Stimulated activated CD4-positive, alpha-beta T cell treated with anti-CD3 and anti-CD28 coated beads, Interleukin-1b, Interleukin-23, amount 100 ng/mL, for 4 hours (primary cell): ENCODE data around the gene NEURL4.
"Not testable (repeated sequence)": the region's sequence is repeated elsewhere in the genome, so short reads cannot be mapped to it uniquely, and the experiment has no call there.

Experiments
- DNase-seq, 2 donors: peaks; one replicate each; pipeline ENCODE4 v3.0.0-alpha.2; 2020; ENCODE audit warnings: low read depth in 2 of 2

The NEURL4 gene

DNA sequence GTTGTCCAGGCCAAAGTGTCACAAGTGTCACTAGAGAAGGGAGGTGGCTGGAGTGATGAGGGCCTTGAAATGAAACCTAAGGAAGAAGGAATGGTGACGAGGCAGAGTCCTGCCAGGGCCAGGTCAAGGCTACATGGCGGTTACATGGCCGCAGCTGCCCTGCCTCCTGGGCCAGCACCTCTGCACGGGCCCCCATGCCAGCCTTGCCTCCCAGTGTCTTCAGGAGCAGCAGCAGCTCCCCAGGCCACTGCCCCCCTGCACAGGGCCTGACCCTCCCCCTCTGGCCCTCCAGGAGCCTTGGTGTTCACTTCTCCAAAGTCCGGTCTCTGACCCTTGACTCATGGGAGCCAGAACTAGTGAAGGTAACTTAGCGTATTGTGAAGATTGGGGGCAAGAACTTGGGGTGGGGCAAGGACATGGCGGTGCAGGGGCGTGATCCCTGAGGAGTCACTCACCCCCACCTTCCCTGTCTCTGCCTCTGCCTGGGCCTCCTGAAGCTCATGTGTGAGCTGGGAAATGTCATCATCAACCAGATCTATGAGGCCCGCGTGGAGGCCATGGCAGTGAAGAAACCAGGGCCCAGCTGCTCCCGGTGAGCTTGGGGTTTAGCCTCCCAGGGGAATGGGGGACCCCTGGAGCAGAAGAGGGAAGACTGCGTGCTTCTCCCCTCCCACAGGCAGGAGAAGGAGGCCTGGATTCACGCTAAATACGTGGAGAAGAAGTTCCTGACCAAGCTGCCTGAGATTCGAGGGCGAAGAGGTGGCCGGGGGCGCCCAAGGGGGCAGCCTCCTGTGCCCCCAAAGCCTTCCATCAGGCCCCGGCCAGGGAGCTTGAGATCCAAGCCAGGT, 18.7 kb upstream of the NEURL4 start:
- DNase-seq: no peak

DNA sequence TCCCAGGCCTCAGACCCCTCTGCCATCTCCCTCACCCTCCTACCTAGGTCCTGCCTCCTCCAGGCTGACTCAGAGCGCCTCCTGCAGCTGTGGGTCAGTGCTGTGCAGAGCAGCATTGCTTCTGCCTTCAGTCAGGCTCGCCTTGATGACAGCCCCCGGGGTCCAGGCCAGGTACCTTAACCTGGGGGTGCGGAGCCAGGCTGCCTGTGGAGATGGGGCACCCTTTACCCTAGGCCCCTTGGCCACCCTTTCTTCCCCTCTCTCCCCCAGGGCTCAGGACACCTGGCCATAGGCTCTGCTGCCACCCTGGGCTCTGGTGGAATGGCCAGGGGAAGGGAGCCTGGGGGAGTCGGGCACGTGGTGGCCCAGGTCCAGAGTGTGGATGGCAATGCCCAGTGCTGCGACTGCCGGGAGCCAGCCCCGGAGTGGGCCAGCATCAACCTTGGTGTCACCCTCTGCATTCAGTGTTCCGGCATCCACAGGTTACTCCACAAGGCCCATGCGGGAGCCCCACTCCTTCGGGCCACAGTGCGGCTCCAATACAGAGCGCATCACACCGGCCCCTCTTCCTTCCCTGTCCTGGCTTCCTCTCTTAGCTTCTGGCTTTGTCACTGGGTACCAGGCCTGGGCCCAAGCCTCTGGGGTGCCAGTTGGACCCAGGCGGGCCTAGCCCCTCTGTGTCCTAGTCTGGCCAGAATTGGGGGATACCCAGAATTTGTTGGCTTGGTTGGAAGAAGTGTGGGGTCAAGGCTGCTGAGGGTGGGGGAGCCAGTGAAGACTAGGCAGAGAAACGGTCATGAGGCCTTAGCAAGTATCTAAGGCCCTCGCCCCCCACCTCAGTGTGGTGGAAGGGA, 17.9 kb upstream of the NEURL4 start:
- DNase-seq: no peak

DNA sequence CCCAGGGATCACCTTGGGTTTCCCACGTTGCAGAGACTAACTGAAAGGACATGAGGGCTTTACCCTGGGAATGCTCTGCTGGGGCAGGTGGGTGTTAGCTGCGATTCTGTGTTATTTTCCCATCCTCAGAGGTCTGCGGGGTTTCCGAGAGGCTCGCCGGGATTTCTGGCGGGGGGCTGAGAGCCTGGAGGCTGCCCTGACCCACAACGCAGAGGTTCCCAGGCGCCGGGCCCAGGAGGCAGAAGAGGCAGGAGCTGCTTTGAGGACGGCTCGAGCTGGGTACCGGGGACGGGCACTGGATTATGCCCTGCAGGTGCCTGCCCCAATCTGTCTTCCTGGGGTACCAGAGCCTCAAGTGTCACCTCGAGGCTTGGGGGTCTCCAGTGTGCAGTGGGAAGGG, 14.1 kb upstream of the NEURL4 start:
- no peak for DNase-seq

DNA sequence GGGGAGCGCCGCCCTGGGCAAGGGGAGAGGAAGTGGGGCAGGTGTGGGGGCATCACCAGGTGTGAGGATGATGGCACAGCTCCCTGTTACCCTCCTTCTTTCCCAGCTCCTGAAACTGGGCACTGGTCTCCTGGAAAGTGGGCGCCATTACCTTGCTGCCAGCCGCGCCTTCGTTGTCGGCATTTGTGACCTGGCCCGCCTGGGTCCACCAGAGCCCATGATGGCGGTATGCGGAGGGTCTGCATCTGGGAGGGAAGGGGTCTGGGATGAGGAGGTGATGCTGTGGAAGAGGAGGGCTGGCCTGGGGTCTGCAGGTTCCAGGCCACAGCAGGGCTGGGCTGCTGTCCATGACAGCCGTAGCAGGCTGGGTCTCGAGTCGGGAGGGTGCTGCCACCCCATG, 12.7 kb upstream of the NEURL4 start:
- DNase-seq: no peak

DNA sequence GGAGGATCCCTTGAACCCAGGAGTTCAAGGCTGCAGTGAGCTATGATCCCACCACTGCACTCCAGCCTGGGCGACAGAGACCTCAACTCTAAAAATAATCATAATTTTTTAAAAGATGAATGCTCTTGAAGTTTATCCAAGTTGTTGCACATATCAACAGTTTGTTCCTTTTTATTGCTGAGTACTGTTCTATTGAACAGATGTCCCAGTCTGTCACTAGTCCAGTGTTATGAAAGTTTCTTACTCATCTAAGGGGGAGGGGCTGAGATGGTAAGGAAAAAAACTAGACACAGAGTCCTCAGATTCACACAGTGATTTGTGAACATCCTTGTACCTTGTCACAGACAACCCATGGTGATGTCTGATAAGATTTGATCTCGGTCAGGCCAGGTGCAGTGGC, 11.0 kb upstream of the NEURL4 start:
- DNase-seq: no peak

DNA sequence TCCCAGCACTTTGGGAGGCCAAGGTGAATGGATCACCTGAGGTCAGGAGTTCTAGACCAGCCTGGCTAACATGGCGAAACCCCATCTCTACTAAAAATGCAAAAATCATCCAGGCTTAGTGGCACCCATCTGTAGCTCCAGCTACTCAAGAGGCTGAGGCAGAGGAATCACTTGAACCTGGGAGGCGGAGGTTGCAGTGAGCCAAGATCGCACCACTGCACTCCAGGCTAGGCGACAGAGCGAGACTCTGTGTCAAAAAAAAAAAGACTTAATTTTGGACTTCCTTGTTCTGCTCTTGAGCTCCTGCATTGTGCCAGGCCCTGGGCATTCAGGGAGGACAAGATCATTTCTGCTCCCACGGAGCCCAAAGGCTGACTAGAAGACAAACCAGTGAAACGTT, 8.5 kb upstream of the NEURL4 start:
- not testable (repeated sequence) for DNase-seq

DNA sequence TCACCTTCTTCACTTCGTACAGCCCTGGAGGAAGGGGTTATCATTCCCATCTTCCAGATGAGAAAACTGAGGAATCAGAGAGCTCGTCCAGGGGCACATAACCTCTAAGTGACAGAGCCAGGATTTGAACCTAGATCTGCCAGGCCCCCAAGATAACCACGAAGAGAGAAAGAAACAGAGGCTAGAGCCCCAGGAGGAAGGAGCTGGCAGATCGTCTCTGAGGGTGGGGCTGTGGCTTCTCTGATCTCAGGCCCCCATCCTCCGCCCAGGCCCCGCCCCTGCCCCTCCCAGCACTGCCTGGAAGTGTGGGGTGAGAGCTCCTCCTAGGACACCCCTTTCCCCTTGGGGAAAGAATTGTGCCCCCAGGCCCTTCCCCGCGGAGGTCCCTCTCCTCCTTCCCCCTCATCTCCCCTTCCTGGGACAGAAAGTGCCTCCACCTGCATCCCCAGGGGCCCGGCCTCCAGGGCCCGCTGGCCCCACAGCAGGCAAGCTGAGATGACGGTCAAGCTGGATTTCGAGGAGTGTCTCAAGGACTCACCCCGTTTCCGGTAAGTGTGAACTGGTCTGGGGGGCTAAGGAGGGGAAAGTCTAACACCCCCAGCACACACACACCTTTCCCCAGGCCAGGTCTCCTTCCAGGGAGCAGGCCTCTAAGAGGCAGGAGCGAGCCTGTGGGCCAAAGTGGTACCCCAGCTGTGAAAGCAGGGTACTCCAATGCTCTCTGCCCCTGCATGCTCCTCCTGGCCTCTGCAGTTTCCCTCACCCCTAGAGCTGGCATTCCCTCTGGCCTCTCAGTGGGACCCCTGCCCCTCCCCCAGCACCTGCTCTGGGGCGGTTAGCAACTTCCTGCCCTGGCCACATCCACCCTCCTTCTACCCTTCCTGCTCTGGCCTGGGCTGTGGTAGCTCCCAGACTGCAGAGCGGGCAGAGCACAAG, 7.4 kb upstream of the NEURL4 start, which contains the start of gene ACAP1:
ACAP1 (plus strand) TSS at position 290 of the 936 bp plus-strand sequence; CDS start at position 496, 206 bp downstream.
- DNase-seq: peak; percentile 79 to 80

DNA sequence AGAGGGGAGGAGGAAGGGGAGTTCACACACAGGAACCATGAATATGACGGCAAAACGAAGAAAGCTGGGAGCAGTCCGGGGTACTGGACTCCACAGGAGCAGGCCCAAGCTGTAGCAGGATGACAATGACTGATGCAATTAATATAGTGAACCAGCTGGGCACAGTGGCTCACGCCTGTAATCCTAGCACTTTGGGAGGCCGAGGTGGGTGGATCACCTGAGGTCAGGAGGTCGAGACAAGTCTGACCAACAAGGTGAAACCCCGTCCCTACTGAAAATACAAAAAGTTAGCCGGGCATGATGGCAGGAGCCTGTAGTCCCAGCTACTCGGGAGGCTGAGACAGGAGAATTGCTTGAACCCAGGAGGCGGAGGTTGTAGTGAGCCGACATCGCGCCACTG, 6.6 kb upstream of the NEURL4 start:
- DNase-seq: not testable (repeated sequence)

DNA sequence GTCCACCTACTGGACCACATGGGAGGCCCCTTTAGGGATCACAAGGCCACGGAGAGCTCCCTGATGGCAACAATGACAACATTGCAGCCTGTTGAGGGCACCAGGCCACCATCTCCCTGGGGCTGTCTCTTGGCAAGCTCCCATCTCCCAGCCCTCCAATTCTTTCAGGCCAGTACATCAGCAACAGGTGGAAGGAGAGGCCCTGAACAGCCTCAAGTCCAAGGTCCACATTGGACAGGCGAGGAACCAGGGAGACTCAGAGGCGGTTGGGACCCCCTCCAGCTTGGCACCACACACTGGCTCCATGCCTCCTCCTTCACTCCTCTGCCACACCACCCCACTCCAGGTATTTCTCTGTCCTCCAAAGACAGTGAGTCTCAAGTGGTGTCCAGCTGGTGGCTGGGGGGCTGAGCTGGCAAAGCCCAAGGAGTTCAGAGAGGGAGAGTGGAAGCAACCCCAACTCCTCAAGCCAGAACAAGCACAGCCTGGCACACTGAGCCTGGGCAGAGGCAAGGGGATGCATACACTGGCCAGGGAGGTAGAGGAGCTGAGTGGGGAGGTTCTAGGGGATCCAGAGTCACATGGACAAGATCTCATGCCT, 5.9 kb upstream of the NEURL4 start:
- DNase-seq: no peak

DNA sequence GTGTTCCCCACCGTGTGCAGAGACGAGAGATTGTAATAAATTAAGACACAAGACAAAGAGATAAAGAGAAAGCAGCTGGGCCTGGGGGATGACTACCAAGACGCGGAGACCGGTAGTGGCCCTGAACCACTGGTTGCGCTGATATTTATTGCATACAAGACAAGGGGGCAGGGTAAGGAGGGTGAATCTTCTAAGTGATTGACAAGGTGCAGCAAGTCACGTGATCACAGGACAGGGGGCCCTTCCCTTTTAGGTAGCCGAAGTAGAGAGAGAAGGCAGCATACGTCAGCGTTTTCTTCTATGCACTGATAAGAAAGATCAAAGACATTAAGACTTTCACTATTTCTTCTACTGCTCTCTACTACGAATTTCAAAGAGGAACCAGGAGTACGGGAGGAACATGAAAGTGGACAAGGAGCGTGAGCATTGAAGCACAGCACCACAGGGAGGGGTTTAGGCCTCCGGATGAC, 3.5 kb upstream of the NEURL4 start:
- not testable (repeated sequence) for DNase-seq

DNA sequence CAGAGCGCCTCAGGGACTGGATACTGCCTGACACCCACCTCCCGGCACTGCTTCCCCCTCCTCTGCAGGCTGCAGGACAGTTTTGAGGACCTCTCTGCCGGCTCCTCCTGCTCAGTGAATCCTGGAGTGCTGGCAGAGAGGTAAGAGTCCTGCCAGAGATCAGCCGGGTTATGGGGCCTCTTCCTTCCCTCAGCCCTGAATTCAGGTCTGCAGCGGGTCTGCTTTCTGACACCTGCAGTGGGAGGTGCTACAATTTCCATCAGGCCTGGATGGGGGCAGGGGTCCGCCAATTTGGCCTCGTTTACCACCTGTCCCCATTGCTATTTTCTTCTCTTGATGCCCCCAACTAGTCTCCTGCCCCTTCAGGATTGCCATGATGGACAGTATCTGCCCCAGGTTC, 3.0 kb upstream of the NEURL4 start:
- no peak for DNase-seq

DNA sequence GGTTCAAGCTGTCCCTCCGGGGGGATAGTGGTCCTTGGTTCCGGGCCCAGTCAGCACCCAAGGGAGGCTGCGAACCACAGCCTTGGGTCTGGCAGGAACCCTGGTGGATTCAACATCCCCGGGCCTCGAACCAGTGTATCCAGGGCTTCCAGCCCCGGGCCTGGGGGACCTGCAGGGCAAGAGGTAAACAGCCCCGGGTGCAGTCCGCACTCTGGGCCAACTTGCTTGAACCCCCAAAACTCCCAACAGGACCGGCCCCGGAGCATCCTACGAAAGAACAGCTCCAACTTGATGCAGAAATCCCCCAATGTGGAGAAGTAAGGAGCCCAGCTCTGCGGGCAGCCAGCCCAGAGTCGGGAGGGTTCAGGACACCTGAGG, 1.5 kb upstream of the NEURL4 start:
- DNase-seq: no peak

DNA sequence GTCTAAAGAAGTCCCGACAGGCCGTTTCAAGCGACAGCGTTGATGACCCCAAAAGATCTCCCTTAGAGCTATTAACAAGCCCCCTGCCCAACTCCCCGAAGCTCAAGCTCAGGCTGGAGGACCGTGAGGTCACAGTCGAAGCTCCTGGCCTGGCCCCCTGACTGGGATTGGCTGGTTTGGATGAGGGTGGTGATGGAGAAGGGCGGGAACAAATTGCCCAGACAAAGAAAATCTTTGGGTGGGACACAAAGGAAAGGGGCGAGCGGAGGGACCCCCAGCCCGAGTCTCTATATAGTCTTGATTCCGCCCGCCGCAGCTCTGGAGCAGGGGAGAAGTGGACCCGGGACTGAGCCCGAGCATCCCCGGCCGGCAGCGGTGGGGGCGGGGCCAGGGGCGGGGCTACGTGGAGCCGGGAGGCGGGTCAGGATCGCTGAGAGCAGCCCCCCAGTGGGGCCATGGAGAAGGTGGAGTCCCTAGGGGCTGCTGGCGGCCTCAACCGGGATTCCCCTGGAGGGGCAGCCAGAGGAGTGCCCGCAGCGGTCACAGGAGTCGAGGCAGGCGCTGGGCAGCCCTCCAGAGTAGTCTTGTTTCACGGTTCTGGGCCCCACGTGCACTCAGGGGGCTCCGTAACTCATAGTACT, 982 bp upstream of the NEURL4 start:
- peak; percentile 58 to 79 for DNase-seq

DNA sequence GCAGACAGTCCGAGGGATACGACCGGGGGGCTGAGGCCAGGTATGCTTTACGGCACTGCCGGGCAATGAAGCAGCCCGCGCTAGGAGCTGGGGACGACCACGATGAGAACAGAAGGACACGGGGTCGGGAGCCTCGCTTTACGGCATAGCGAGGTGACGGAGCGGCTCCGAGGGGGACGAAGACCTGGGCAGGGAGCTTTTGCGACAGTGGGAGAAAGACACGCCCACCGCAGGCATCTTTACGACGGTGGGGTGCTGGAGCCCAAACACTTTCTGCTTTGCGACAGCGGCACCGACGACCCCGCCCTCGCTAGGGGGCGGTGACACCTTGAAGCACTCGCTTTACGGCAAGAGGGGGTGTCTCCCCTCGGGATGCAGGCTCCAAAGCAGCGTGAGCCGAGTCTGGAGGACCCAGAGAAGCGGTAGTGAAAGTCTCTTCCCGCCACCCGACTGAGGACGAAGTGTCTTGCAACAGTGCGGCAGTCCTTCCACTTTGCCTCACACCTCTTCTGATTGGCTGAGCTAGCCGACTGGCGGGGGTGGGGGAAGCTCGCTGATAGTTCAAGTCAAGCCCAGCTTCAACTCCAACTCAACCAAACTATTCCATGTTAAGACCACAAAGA, 350 bp upstream of the NEURL4 start:
- DNase-seq: peak; percentile 90 to 91

DNA sequence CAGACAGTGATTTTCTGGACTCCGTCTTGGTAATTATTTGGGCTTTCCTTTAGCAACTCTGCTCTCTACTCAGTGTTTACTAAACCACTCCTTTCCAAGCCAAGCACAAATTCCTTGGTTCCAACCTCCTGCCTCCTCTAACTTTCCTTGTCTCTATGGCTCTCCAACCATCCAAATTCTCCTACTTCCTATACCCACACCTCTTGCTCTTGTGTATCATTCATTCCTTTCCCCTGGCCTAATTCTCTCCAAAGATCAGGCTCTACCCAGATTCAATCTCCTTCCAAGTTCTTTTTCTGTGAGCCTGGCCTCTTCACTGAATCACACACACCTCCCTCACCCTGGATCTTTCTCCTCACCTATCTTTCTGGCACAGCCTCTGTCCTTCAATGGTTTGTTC, 1.1 kb downstream of the NEURL4 start:
- DNase-seq: no peak

DNA sequence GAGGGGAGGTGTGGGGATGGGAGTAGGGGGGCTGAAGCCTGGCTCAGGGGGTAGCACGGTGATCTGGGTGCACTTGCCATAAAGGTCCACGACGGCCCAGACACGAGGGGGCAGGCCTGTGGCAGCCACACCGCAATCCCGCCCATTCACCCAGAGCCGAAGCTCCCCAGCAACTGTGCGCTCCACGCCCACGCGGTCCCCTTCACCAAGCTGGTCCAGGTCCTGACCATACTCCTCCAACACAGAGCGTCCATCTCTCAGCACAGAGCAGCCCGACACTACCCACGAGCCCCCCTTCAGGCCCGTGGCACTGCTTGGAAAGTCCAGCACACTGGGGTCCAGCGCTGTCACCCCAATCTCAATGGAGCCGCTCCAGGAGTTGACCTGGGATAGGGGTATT, 1.6 kb downstream of the NEURL4 start:
- DNase-seq: no peak

DNA sequence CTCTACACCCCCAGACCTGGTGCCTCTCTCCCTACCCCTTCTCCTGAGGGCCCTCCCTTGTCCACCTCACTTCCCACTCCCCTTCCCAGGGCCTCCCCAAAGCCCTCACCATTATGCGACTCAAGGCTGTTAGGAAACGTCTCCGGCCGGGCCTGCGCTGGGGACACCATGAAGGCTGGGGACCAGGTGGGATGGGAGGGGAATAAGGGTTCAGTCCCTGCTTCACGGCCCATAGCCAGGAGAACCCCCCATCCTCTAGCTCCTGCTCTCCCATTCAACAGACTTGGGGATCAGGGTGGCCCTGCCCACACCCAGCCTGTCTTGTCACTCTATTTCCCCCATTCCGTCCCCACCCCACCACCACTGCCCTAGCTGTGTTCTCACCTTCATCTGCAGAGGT, 2.1 kb downstream of the NEURL4 start:
- no peak for DNase-seq

DNA sequence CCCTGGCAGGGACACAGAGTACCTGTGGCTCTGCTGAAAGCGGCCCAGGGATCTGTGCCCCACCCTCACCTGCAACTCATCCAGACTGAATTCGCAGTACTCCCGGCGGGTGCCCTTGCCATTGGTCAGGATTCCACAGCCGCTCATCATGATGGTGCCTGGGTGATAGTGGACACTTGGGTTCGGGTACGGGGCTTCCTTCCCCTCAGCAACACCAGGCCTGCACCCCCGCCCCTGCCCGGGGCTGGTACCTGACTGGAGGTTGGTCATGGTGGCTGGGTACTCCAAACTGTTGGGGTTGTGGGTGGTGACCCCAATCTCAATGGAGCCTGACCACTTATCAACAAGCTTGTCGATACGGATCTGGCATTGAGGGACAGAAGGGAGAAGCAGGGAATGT, 2.9 kb downstream of the NEURL4 start:
- DNase-seq: no peak

DNA sequence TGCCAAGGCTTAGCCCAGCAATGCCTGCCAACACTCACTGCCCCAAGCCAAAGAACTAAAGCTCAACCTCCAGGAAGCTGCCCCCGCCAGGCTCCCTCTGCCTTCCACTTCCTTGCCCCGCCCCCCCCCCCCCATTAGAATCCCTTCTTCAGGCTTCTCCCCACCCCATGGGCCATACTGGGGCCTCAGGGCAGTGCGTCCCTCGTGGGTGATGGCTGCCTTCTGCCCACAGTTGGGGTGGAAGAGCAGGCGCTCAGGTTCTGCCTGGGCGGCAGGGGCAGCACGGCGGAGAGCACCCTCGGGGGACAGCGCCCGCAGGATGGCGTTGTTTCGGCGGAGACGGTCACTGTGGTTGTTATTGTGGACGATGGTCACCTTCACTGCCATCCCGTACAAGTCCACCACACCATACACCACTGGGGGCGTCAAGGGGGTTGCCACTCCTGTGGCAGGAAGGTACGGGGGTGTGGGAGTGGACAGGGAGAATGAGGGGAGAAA, 4.1 kb downstream of the NEURL4 start:
- DNase-seq: no peak

DNA sequence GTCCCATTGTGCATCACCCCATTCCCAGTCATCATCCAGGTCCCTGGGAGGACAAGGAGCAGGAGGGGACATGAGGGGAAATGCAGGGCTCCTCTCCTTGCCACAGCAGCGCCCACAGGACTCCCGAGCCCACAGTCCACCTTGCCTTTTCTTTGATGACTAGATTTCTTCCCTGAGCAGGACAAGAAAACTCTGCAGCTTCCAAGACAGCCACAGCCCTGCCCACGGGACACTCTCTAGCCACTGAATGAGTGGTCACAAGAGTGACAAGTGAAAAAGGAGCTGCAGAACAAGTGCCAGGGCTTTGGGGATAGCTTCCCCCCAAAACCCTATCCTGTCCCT, 4.7 kb downstream of the NEURL4 start:
- DNase-seq: no peak
